PC-9 (cell line): ENCODE data around the gene TREX2. TPM values are rescaled to one million over a fixed set of nuclear protein-coding genes. Genes with fewer than 3 reads are reported as not detected.

Experiments
- BruUV-seq: library from RNA; stranded (reverse); fragments of 400-500 nt; replicated peaks from 2 replicates; lab custom pipeline; 2021; lab: Mats Ljungman, UMichigan
- CTCF ChIA-PET: fragments of 300-600 bp; sonication (Branson Sonifier 250); formaldehyde crosslinking; loops from one replicate; lab custom pipeline; 2022; ENCODE audit warnings: antibody characterized with exemption; lab: Charles Lee
- POLR2A ChIA-PET: fragments of 300-600 bp; sonication (Branson Sonifier 250); formaldehyde crosslinking; loops from one replicate; lab custom pipeline; 2022; ENCODE audit warnings: antibody characterized with exemption; ENCODE audit not compliant: unreplicated experiment; lab: Charles Lee
- DNase-seq, 2 experiments: peaks; one replicate each; pipeline versions ENCODE4 v3.0.0 to v3.0.0-alpha.2; 2015 to 2022; ENCODE audit warnings: mixed read lengths in 1 of 2
- H2AFZ ChIP-seq: fragments of 200-600 bp; sonication (generic); 2 replicates; pipeline ENCODE4 v1.8.1; 2017; ENCODE audit warnings: antibody characterized with exemption
- H3F3A ChIP-seq: fragments of 200-600 bp; sonication (generic); 2 replicates; pipeline ENCODE4 v1.8.1; 2017; ENCODE audit warnings: antibody characterized with exemption, mild to moderate bottlenecking, low read depth; ENCODE audit not compliant: insufficient read depth
- H3K27ac ChIP-seq: fragments of 200-600 bp; sonication (generic); 2 replicates; pipeline ENCODE4 v1.6.1; 2016; ENCODE audit warnings: mixed run types
- H3K27me3 ChIP-seq: fragments of 200-600 bp; sonication (generic); 2 replicates; pipeline ENCODE4 v1.6.1; 2016; ENCODE audit warnings: low read depth, mixed run types; ENCODE audit not compliant: insufficient read depth
- H3K36me3 ChIP-seq: fragments of 200-600 bp; sonication (generic); 2 replicates; pipeline ENCODE4 v1.6.1; 2016; ENCODE audit warnings: low read depth, mixed run types
- H3K4me1 ChIP-seq: fragments of 200-600 bp; sonication (generic); replicated peaks from 2 replicates; pipeline ENCODE4 v1.6.1; 2016; ENCODE audit warnings: mixed run types; ENCODE audit not compliant: insufficient read depth
- H3K4me2 ChIP-seq: fragments of 200-600 bp; sonication (generic); 2 replicates; pipeline ENCODE4 v1.6.1; 2017; ENCODE audit warnings: mixed run types
- H3K4me3 ChIP-seq: fragments of 200-600 bp; sonication (generic); 2 replicates; pipeline ENCODE4 v1.6.1; 2016; ENCODE audit warnings: mixed run types
- H3K79me2 ChIP-seq: fragments of 200-600 bp; sonication (generic); 2 replicates; pipeline ENCODE4 v1.6.1; 2017; ENCODE audit warnings: low read depth, mixed run types
- H3K9me2 ChIP-seq: fragments of 200-600 bp; sonication (generic); 2 replicates; pipeline ENCODE4 v1.8.1; 2017; ENCODE audit warnings: mild to moderate bottlenecking; ENCODE audit not compliant: insufficient read depth
- H3K9me3 ChIP-seq: fragments of 200-600 bp; sonication (generic); 2 replicates; pipeline ENCODE4 v1.8.1; 2016; ENCODE audit warnings: low read depth; ENCODE audit not compliant: insufficient read depth
- H4K20me1 ChIP-seq: fragments of 200-600 bp; sonication (generic); 2 replicates; pipeline ENCODE4 v1.8.1; 2017; ENCODE audit not compliant: insufficient read depth
- CTCF ChIP-seq: fragments of 200-600 bp; sonication (generic); conservative IDR thresholded peaks from 2 replicates; pipeline ENCODE4 v1.6.1; 2017; ENCODE audit warnings: mixed run types, antibody characterized with exemption, mild to moderate bottlenecking, moderate library complexity
- EZH2 ChIP-seq: fragments of 200-600 bp; sonication (generic); IDR thresholded peaks from 2 replicates; pipeline ENCODE4 v1.8.0; 2017; ENCODE audit warnings: antibody characterized with exemption, low read depth
- intact Hi-C: fragments of 100-400 bp; cut with micrococcal nuclease; formaldehyde crosslinking; loops from one replicate; pipeline ENCODE4 v1.10.0; 2022; ENCODE audit not compliant: unreplicated experiment
- total RNA-seq: library from RNA; stranded (reverse); gene quantifications from 2 replicates; pipeline ENCODE4 v1.2.3, GENCODE V29; 2021

TREX2 gene
- total RNA-seq, 1 experiment from 2014 or later, result 2.3 TPM

GRCh38 chrX:153487590-153488071 lies 41.8 kb upstream of the TREX2 start:
- Histone ChIP-seq H3K79me2 (no peaks in the 10 kb centered on the region), H3K27me3 (no peaks in the 10 kb centered on the region; the same call in 1 of the 2 replicates), H2AFZ (no peak overlapping the region), H3K4me1 (no peaks in the 10 kb centered on the region), H3K9me2 (no peaks in the 10 kb centered on the region), H4K20me1 (no peaks in the 10 kb centered on the region), H3F3A (no peaks in the 10 kb centered on the region), H3K4me3 (no peak overlapping the region), H3K36me3 (no peaks in the 10 kb centered on the region), H3K27ac (no peak overlapping the region), H3K4me2 (no peak overlapping the region), H3K9me3 (no peaks in the 10 kb centered on the region)
- TF ChIP-seq CTCF (no peak), EZH2 (no peak)
- ChIA-PET POLR2A (no interaction called here), CTCF (no interaction called here)
- intact Hi-C loops, result no loop called here
- DNase-seq, result no peak
- BruUV-seq, result no TSS peak

GRCh38 chrX:153486171-153486570 lies 40.3 kb upstream of the TREX2 start:
- no peaks in the 10 kb centered on the region for H3K4me1 ChIP-seq
- H3F3A ChIP-seq, result no peaks in the 10 kb centered on the region
- DNase-seq, result no peak
- TF ChIP-seq CTCF (no peak), EZH2 (no peak)
- H2AFZ ChIP-seq, result no peak overlapping the region
- H4K20me1 ChIP-seq, result no peaks in the 10 kb centered on the region
- H3K9me2 ChIP-seq, result no peaks in the 10 kb centered on the region
- ChIA-PET CTCF (no interaction called here), POLR2A (no interaction called here)
- H3K27ac ChIP-seq, result no peak overlapping the region
- no peaks in the 10 kb centered on the region for H3K9me3 ChIP-seq
- H3K36me3 ChIP-seq, result no peaks in the 10 kb centered on the region
- no TSS peak for BruUV-seq
- H3K27me3 ChIP-seq, result no peaks in the 10 kb centered on the region; the same call in 1 of the 2 replicates
- H3K79me2 ChIP-seq, result no peaks in the 10 kb centered on the region
- intact Hi-C loops, result no loop called here
- no peak overlapping the region for H3K4me3 ChIP-seq
- no peak overlapping the region for H3K4me2 ChIP-seq

GRCh38 chrX:153485396-153486080 lies 39.7 kb upstream of the TREX2 start:
- no peaks in the 10 kb centered on the region for H3K9me3 ChIP-seq
- H3K9me2 ChIP-seq, result no peaks in the 10 kb centered on the region
- H2AFZ ChIP-seq, result no peak overlapping the region
- intact Hi-C loops, result no loop called here
- no peak for DNase-seq
- CTCF ChIA-PET, result no interaction called here
- no peaks in the 10 kb centered on the region for H3K4me1 ChIP-seq
- no peak overlapping the region for H3K4me3 ChIP-seq
- no peak overlapping the region for H3K27ac ChIP-seq
- BruUV-seq, result no TSS peak
- POLR2A ChIA-PET, result no interaction called here
- no peaks in the 10 kb centered on the region for H3F3A ChIP-seq
- TF ChIP-seq CTCF (no peak), EZH2 (no peak)
- H3K4me2 ChIP-seq, result no peak overlapping the region
- H4K20me1 ChIP-seq, result no peaks in the 10 kb centered on the region
- no peaks in the 10 kb centered on the region for H3K79me2 ChIP-seq
- no peaks in the 10 kb centered on the region; the same call in 1 of the 2 replicates for H3K27me3 ChIP-seq
- H3K36me3 ChIP-seq, result no peaks in the 10 kb centered on the region
